Spleen (tissue), 7 donors: ENCODE data around the gene ERICH4.

Experiments used
- CTCF ChIP-seq, 11 experiments: fragments of 200-600 bp in 7 of 11; fragments of 450-650 bp in 4 of 11; sonication (generic) in 4 of 11; IDR thresholded peaks in 8 of 11; conservative IDR thresholded peaks in 3 of 11; 1 replicate in 7 of 11; 2 replicates in 4 of 11; pipeline versions ENCODE4 v1.4.0 to v1.8.0; 2016 to 2021; ENCODE audit warnings: antibody characterized with exemption in 11 of 11, inconsistent platforms in 4 of 11, mild to moderate bottlenecking in 1 of 11
- POLR2AphosphoS5 ChIP-seq, 3 donors: sonication (generic); formaldehyde crosslinking; IDR thresholded peaks; one replicate each; pipeline ENCODE4 v1.5.1; 2017; ENCODE audit warnings: antibody characterized with exemption in 3 of 3
- donor health status: DM: no; HTN: no; CAD: no; lungs with moderate emphysema.
- donor health status: DM: no; HTN: no; CAD: no.
- donor health status: DM: no; HTN: no; CAD: no.

DNA sequence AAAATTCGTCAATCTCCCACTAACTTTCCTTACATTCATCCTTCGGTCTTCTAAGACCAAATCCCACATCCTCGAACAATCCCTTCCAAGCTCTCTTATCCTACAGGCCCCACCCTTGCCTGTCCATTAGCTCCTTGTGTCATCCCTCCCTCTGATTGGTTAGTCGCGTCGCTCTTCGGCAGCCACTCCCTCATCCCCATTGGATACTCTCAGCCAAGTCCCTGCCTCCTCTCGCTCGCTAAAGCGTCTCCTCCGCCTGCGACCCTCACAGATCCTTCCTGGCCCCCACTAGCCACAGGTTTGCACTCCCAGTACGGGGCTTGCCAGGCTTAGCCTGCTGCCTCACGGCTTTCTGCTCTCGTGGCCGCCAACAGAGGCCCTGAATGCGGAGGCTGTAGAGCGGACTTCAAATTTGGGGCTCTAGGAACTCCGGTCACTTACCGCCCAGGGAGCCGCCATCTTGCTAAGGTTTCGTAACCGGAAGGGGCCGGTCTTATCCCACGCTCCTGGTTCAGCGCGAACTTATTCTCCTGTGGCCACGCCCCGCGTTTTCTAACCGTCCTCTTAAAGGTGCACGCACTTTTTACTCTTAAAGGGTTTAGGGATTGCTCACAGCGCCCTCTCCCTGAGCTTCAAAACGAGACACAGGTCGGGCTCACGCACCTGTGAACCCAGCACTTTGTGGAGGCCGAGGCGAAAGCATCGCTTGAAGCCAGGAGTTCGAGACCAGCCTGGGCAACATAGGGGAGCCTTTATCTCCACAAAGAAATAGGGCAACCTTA, 3.3 kb upstream of the ERICH4 start, which contains the start of gene DMAC2:
- TF ChIP-seq CTCF (IDR thresholded peaks at IDR 0.05 in 8 of 11, conservative IDR thresholded peaks at IDR 0.05 in 3 of 11): peak in 10 of 11 experiments; percentile 25 to 70 (median 53)
- TF ChIP-seq POLR2AphosphoS5 (IDR thresholded peaks at IDR 0.05): peak; percentile 86 to 90 (median 88)
